GM21576 (cell line): Measurements from ENCODE around the gene ZFHX3.

Experiments
- ATAC-seq: cut with Tn5 transposase; IDR thresholded peaks from one replicate; pipeline ENCODE4 v1.9.1; 2021; ENCODE audit warnings: mild to moderate bottlenecking, moderate library complexity; ENCODE audit not compliant: unreplicated experiment

ZFHX3 gene

GRCh38 chr16:72913551-72913950, 134.4 kb downstream of the ZFHX3 start:
- ATAC-seq: no peak

GRCh38 chr16:72911971-72912370, 136.0 kb downstream of the ZFHX3 start:
- no peak for ATAC-seq

DNA sequence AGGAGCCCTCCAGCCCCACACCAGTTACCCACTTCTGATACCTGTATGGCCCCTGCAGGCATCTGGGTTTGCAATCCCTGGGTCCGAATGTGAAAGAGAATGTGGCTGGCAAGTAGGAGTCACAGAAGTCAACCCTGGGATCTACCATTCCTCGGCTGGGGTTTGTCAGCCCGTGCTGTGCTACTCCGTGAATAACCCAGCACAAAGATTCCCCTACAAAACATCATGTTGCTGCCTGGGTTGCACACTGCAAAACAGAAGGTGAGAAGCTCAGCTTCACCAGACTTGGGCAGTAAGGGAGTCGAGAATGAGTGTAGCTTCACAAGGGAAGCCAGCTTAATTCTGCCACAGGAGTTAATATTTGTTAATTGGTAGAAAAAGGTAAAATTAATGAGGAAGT, 137.1 kb downstream of the ZFHX3 start:
- ATAC-seq: no peak

GRCh38 chr16:72910381-72910780, 137.5 kb downstream of the ZFHX3 start:
- ATAC-seq: no peak

DNA sequence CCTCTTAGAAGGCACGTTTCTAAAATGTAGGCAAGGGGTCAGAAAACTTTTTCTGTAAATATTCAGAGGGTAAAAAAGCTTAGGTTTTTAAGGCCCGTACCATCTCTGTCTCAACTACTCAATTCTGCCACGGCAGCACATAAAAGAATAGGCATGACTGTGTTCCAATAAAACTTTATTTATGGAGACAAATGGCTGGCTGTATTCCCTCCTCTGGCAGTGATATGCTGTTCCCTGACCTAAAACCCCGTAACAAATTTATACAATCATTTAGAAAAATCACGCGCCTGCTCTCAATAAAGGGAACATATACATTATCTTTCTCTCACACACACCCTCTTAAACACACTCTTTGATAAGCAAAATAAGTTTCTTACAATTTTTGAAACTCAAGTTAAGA, 138.7 kb downstream of the ZFHX3 start:
- ATAC-seq: no peak

DNA sequence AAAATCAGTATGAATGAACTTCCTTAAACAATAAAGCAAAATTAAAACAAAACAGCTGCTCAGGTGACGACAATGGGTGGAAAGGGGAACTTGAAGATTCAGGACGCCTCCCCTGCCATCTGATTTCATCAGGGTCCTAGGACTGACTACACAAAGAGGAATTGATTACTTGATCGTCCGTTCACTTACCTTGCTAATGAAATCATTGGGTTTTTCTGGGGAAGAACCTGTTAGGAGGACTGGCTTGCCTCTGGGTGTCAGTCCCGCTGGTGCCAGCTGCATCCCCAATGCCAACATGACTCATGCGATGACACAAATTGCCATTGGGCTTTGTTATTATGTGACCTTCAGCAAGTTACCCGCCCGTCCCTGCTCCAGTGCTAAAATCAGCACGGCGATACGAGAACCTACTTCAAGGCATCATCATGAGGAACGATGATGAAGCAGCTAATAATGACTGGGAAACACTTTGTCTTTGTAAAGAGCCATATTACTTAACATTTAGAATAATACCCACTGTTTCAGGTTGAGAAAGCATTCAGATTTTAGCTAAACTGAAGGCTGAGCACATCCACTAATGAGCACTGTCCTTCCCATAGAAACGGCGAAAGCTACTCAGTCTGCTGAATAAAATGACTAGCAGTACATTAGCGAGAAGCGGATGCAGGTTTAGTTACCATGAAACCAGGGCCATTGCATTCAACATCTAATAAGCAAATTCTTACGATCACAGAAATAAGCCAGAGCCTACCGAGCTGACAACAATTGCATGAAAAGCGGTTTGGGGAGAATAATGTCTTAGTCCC, 139.4 kb downstream of the ZFHX3 start:
- ATAC-seq: no peak

GRCh38 chr16:72905581-72905980, 142.3 kb downstream of the ZFHX3 start:
- ATAC-seq: no peak

- ATAC-seq: no peak
Observed at GRCh38 chr16:72903176-72903575, 144.8 kb downstream of the ZFHX3 start.

DNA sequence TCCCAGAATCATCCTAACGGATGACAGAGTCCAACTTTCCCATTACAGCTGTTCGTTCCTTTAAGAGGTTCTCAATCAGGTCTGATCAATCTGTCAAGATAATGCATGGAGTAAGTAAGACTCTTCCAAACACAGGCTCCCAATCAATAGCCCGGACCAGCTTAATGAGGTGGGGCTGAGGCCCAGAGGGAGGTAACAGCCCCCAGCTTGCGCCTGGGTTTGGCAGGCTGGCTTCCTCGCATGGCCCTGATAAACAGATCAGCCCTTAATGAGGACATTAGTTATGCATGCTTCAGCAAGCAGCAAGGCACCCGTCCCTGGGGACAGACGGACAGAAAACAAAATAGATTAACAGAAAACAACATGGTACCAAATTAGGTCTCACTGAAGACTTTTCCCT, 145.7 kb downstream of the ZFHX3 start:
- no peak for ATAC-seq

GRCh38 chr16:72901000-72901627, 146.8 kb downstream of the ZFHX3 start:
- ATAC-seq: no peak

- no peak for ATAC-seq
Observed at GRCh38 chr16:72898216-72898825, 149.6 kb downstream of the ZFHX3 start.

- no peak for ATAC-seq
Observed at GRCh38 chr16:72897707-72898106, 150.2 kb downstream of the ZFHX3 start.

- no peak for ATAC-seq
Observed at GRCh38 chr16:72896485-72897118, 151.3 kb downstream of the ZFHX3 start.

DNA sequence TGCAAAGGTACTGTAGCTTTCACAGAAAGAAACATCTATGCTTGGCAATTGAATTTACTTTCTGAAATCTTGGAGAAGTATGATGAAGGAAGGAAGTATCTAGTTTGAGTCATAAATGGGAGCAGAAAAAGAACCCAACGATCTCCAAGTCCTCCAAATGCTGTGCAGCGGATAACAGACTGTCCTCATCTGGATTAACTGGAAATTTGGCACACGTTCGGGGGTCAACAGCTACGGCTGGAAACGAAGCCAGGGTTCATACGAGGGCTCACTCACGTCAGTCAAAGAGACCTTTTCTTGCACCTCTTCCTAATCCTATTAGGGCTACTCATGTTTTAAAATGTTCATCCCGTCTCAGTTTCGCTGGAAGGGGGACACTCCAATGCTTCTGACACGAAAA, 152.0 kb downstream of the ZFHX3 start:
- no peak for ATAC-seq

GRCh38 chr16:72894293-72895151, 153.4 kb downstream of the ZFHX3 start:
- no peak for ATAC-seq

DNA sequence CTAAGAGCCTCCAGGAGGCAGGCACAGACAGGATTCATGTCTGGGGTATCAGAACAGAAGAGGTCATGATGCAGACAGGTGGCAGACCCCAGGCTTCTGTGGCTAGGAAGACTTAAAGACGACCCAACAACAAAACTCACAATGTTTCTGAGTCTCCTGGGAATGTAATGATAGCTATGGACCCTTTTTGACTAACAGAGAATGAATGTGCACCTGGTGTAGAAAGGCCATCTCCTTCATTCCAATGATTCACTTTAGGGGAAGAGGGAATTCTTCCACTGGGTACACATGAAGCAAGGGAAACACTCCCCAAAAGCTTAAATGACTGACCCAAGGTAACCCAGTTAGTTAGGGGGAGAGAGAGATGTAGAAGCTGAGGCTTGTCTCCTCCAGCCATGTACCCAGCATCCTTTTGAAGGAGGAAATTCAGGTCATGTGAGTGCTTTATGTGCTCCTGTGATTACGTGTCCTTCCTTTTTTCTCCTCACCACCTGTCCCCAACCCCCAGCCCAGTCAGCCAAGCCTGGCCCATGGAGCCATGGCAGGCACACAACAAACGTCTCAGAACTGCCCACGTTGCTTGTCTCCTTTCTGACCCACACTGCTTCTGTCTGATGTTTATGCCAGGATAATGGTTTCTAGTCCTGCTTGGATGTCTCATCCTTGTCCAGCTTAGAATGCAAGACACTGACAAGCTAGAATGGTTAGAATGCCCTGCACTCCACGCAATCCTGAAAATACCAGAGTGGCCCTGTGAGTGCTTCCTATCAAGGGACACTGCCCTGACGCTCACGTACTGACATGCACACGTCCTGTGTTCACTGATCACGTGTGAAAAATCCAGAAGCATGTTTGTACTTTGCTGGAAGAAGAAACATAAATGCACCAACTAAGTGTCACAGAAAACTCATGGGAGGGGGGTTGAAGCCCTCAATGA, 156.4 kb downstream of the ZFHX3 start:
- no peak for ATAC-seq

- no peak for ATAC-seq
Observed at GRCh38 chr16:72890587-72890986, 157.3 kb downstream of the ZFHX3 start.

DNA sequence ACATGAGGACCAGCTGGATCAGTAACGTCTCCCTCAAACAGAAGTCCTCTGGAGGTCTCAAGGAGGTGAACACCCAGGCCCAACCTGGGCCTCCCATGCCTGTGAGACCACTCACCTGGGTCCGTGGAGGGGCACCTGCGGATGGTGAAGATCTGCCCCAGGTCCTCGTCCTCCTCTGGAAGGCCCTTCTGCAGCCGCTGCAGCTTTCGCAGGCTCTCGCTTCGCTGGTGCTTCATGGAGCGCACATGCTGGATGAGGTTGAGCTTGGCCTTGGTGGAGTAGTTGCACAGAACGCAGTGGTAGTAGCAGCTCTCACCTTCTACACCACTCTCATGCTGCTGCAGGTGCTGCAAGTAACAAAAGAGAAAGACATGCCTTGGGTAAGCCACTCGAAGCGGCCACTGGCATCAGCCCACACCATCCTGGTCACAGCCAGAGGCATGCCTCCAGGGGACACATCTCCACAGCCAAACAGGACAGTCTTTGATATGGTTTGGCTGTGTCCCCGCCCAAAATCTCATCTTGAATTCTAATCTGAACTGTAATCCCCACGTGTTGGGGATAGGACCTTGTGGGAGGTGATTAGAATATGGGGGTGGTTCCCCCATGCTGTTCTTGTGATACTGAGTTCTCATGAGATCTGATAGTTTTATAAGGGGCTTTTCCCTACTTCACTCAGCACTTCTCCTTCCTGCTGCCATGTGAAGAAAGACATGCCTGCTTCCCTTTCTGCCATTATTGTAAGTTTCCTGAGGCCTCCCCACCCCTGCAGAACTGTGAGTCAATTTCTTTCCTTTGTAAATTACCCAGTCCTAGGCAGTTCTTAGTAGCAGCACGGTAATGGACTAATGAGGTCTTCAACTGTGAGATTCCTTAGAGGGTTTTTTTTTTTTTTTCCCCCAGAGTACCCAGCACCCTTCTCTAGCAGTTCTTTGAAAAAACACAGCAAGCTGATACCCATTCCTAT, 158.0 kb downstream of the ZFHX3 start:
- ATAC-seq: no peak

DNA sequence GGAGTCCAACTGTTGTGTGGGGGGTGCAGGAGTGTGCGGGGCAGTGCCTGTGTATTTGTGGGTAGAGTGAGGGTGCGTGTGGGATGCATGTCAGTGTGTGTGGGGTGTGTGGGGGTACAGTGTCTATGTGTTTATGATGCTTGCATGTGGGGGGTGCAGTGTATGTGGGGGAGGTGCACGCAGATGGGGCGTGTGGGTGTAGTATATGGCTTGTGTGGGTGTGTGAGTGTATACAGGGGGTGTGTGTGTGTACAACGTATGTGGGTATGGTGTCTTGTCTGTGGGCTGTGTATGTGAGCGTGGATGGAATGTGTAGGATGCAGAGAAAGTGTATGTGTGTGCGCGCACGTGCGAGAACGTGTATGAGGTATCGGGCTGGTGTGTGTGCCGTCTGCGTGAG, 160.4 kb downstream of the ZFHX3 start:
- no peak for ATAC-seq
